Measurements from ENCODE around the gene SCFD2.

The SCFD2 gene

GRCh38 chr4:53076374-53076958 lies 289.4 kb downstream of the SCFD2 start:
- no peak for DNase-seq (ENCODE audit: low spot score)
- TF ChIP-seq, protein P1, sequence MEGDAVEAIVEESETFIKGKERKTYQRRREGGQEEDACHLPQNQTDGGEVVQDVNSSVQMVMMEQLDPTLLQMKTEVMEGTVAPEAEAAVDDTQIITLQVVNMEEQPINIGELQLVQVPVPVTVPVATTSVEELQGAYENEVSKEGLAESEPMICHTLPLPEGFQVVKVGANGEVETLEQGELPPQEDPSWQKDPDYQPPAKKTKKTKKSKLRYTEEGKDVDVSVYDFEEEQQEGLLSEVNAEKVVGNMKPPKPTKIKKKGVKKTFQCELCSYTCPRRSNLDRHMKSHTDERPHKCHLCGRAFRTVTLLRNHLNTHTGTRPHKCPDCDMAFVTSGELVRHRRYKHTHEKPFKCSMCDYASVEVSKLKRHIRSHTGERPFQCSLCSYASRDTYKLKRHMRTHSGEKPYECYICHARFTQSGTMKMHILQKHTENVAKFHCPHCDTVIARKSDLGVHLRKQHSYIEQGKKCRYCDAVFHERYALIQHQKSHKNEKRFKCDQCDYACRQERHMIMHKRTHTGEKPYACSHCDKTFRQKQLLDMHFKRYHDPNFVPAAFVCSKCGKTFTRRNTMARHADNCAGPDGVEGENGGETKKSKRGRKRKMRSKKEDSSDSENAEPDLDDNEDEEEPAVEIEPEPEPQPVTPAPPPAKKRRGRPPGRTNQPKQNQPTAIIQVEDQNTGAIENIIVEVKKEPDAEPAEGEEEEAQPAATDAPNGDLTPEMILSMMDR (IDR thresholded peaks at IDR 0.05; ENCODE audit: extremely low read depth, missing control alignments): no peak

DNA sequence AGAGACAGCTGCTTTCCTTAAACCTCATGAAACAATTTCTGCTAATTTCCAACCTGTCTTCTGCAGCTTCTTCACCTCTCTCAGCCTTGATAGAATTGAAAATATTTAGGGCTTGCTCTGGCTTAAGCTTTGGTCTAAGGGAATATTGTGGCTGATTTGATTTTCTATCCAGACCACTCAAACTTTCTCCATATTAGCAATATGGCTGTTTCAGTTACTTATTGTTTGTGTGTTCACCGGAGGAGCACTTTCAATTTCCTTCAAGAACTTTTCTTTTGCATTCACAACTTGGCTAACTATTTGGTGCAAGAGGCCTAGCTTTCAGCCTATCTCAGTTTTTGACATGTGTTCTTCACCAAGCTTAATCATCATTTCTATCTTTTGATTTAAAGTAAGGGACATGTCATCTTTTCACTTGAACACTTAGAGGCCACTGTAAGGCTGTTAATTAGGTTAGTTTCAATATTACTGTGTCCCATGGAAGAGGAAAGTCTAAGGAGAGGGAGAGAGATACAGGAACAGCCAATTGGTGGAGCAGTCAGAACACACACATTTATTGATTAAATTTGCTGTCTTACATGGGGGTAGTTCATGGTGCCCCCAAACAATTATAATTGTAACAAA lies 290.6 kb downstream of the SCFD2 start:
- DNase-seq (ENCODE audit: low spot score): no peak
- TF ChIP-seq, protein P1 (IDR thresholded peaks at IDR 0.05; ENCODE audit: extremely low read depth, missing control alignments): no peak

DNA sequence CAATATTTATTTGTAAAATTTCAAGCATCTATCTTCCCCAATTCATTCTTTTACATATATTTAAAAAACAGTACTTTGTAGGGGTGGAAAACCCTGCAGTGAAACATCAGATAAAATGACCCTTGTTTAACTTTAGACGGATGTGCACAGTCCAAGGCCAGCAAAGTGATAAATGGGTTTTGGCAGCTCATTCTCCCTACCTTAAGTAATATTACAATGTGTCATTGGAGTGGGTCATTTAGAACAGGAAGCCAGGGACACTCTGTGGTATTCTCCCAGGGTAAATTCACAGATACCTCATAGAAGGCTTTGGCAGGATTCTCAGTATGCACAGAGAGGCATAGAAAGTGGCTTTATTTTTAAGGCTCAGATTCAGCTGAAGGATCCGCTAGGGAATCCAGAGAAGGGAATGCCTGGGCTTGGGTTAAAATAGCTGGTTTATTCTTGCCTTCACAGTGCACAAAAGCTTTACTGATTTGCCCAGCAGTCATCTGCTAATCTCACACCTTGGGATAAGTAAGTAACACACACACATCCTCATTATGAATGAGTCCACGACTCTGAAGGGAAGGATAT lies 297.0 kb downstream of the SCFD2 start:
- TF ChIP-seq, protein P1 (IDR thresholded peaks at IDR 0.05; ENCODE audit: extremely low read depth, missing control alignments): no peak
- no peak for DNase-seq (ENCODE audit: low spot score)

GRCh38 chr4:53067125-53067802 lies 298.6 kb downstream of the SCFD2 start:
- no peak for DNase-seq (ENCODE audit: low spot score)
- TF ChIP-seq, protein P1 (IDR thresholded peaks at IDR 0.05; ENCODE audit: extremely low read depth, missing control alignments): no peak

- no peak for DNase-seq (ENCODE audit: low spot score)
- TF ChIP-seq, protein P1 (IDR thresholded peaks at IDR 0.05; ENCODE audit: extremely low read depth, missing control alignments): no peak
Observed at GRCh38 chr4:53066155-53066554, 299.7 kb downstream of the SCFD2 start.

- TF ChIP-seq, protein P1 (IDR thresholded peaks at IDR 0.05; ENCODE audit: extremely low read depth, missing control alignments): no peak
- no peak for DNase-seq (ENCODE audit: low spot score)
Observed at GRCh38 chr4:53064609-53065008, 301.3 kb downstream of the SCFD2 start.
